Loucy (cell line): Measurements from ENCODE around the gene PSMA2.

Experiments
- CTCF ChIP-seq: fragments of 200-600 bp; sonication (generic); conservative IDR thresholded peaks from 2 replicates; pipeline ENCODE4 v1.5.1; 2014; ENCODE audit warnings: mild to moderate bottlenecking, antibody characterized with exemption, low read length
- EZH2phosphoT487 ChIP-seq: fragments of 200-600 bp; IDR thresholded peaks from 2 replicates; pipeline ENCODE4 v1.6.1; 2018; ENCODE audit warnings: antibody characterized with exemption, mild to moderate bottlenecking, moderate library complexity, borderline replicate concordance

DNA sequence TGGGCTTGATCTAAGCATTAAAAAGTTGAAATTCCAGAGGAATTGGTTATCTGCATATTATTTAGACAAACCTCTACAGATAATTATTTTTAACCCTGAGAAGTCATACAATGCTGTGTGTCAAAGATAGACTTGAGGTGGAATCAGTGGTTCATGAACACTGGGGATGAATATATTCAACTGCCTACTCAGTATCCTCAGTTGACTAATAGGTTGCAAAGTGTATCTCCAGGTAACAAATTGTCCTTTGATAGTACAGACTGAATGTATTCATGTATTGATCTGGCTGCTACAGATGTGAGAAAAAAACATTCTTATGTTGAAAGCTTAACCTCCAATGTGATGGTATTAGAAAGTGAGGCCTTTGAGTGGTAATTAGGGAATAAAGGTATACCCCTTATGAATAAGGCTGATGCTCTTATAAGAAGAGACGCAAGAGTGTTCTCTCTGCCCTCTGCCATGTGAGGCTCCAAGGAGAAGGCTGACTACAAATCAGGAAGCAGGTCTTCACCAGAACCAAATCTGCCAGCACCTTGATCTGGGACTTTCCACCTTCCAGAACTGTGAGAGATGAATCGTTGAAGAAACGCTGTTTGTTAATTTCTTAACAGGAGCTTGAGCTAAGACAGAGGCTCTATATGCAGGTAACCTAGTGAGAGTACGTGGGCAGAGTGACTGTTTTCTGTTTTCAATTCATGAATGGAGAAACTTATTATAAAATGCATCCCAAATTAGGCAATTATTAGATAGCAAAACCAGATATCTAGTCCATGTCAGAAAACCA is 7.7 kb upstream of the PSMA2 start:
- TF ChIP-seq CTCF (no peak), EZH2phosphoT487 (no peak)
